ACC112 (cell line): ENCODE data around the gene DEPP1.

ENCODE experiments used
- H2AFZ ChIP-seq: fragments of 200-600 bp; sonication (generic); one replicate; pipeline ENCODE4 v1.6.0; 2017; ENCODE audit warnings: antibody characterized with exemption, low read length; ENCODE audit not compliant: unreplicated experiment
- H3K27ac ChIP-seq: fragments of 200-600 bp; sonication (generic); 2 replicates; pipeline ENCODE4 v1.5.1; 2014; ENCODE audit warnings: low read depth, mild to moderate bottlenecking, antibody characterized with exemption, low read length, moderate library complexity
- H3K27me3 ChIP-seq: fragments of 200-600 bp; sonication (generic); 2 replicates; pipeline ENCODE4 v1.6.1; 2014; ENCODE audit warnings: mild to moderate bottlenecking, antibody characterized with exemption, low read length, moderate library complexity, mixed read lengths; ENCODE audit not compliant: insufficient read depth
- H3K36me3 ChIP-seq: fragments of 200-600 bp; sonication (generic); 2 replicates; pipeline ENCODE4 v1.6.1; 2016; ENCODE audit warnings: mild to moderate bottlenecking, antibody characterized with exemption, low read length, moderate library complexity, mixed read lengths; ENCODE audit not compliant: insufficient read depth
- H3K4me1 ChIP-seq: fragments of 200-600 bp; sonication (generic); one replicate; pipeline ENCODE4 v1.6.1; 2016; ENCODE audit warnings: low read length, mixed read lengths; ENCODE audit not compliant: insufficient read depth, unreplicated experiment, control insufficient read depth
- H3K4me3 ChIP-seq: fragments of 200-600 bp; sonication (generic); 2 replicates; pipeline ENCODE4 v1.5.1; 2014; ENCODE audit warnings: mild to moderate bottlenecking, low read depth, low read length
- H3K79me2 ChIP-seq: fragments of 200-600 bp; sonication (generic); one replicate; pipeline ENCODE4 v1.6.0; 2016; ENCODE audit warnings: low read length; ENCODE audit not compliant: control insufficient read depth, unreplicated experiment, insufficient read depth

Gene DEPP1

GRCh38 chr10:44992732-44993225 is 14.2 kb upstream of the DEPP1 start:
- Histone ChIP-seq H3K4me1 (peaks cover 36% of the 10 kb centered on the region), H3K4me3 (no peak overlapping the region), H3K27me3 (no peaks in the 10 kb centered on the region), H3K27ac (no peak overlapping the region), H3K36me3 (no peaks in the 10 kb centered on the region), H2AFZ (no peak overlapping the region), H3K79me2 (no peaks in the 10 kb centered on the region)

GRCh38 chr10:44992070-44992731 is 13.6 kb upstream of the DEPP1 start:
- Histone ChIP-seq H2AFZ (no peak overlapping the region), H3K79me2 (no peaks in the 10 kb centered on the region), H3K27me3 (no peaks in the 10 kb centered on the region), H3K27ac (no peak overlapping the region), H3K4me1 (peaks cover 36% of the 10 kb centered on the region), H3K36me3 (no peaks in the 10 kb centered on the region), H3K4me3 (no peak overlapping the region)

- H3K4me1 ChIP-seq = peaks cover 31% of the 10 kb centered on the region
Observed at GRCh38 chr10:44991571-44991970, 13.0 kb upstream of the DEPP1 start.

GRCh38 chr10:44990965-44991364 is 12.4 kb upstream of the DEPP1 start:
- Histone ChIP-seq H3K27me3 (no peaks in the 10 kb centered on the region), H3K4me3 (no peak overlapping the region), H2AFZ (no peak overlapping the region), H3K36me3 (no peaks in the 10 kb centered on the region), H3K27ac (no peak overlapping the region), H3K79me2 (no peaks in the 10 kb centered on the region), H3K4me1 (peaks cover 25% of the 10 kb centered on the region)

More at GRCh38 chr10:44991571-44991970, 13.0 kb upstream of the DEPP1 start:
- H3K4me3 ChIP-seq = no peak overlapping the region
- H3K79me2 ChIP-seq = no peaks in the 10 kb centered on the region
- no peak overlapping the region for H2AFZ ChIP-seq
- no peak overlapping the region for H3K27ac ChIP-seq
- H3K27me3 ChIP-seq = no peaks in the 10 kb centered on the region
- no peaks in the 10 kb centered on the region for H3K36me3 ChIP-seq

GRCh38 chr10:44990302-44990655 is 11.7 kb upstream of the DEPP1 start:
- no peaks in the 10 kb centered on the region for H3K27me3 ChIP-seq
- H3K36me3 ChIP-seq = no peaks in the 10 kb centered on the region
- H3K27ac ChIP-seq = no peak overlapping the region
- no peak overlapping the region for H2AFZ ChIP-seq
- H3K79me2 ChIP-seq = no peaks in the 10 kb centered on the region
- peaks cover 18% of the 10 kb centered on the region for H3K4me1 ChIP-seq
- no peak overlapping the region for H3K4me3 ChIP-seq

- Histone ChIP-seq H2AFZ (no peak overlapping the region), H3K79me2 (no peaks in the 10 kb centered on the region), H3K27ac (no peak overlapping the region), H3K4me1 (peaks cover 13% of the 10 kb centered on the region), H3K4me3 (no peak overlapping the region), H3K36me3 (no peaks in the 10 kb centered on the region), H3K27me3 (no peaks in the 10 kb centered on the region)
Observed at GRCh38 chr10:44989597-44990301, 11.1 kb upstream of the DEPP1 start.

GRCh38 chr10:44988957-44989585 is 10.5 kb upstream of the DEPP1 start:
- H3K4me1 ChIP-seq = peaks cover 6% of the 10 kb centered on the region

GRCh38 chr10:44986670-44987069 is 8.1 kb upstream of the DEPP1 start:
- Histone ChIP-seq H3K36me3 (no peaks in the 10 kb centered on the region), H3K4me3 (no peak overlapping the region), H3K27me3 (no peaks in the 10 kb centered on the region), H3K27ac (no peak overlapping the region), H3K4me1 (peaks cover 16% of the 10 kb centered on the region), H3K79me2 (no peaks in the 10 kb centered on the region), H2AFZ (no peak overlapping the region)

More at GRCh38 chr10:44988957-44989585, 10.5 kb upstream of the DEPP1 start:
- Histone ChIP-seq H3K79me2 (no peaks in the 10 kb centered on the region), H3K4me3 (no peak overlapping the region), H3K27me3 (no peaks in the 10 kb centered on the region), H3K27ac (no peak overlapping the region), H3K36me3 (no peaks in the 10 kb centered on the region), H2AFZ (no peak overlapping the region)

- no peak overlapping the region for H2AFZ ChIP-seq
- no peaks in the 10 kb centered on the region for H3K27me3 ChIP-seq
- H3K27ac ChIP-seq = no peak overlapping the region
- H3K4me3 ChIP-seq = no peak overlapping the region
- H3K36me3 ChIP-seq = no peaks in the 10 kb centered on the region
- peaks cover 20% of the 10 kb centered on the region for H3K4me1 ChIP-seq
- no peaks in the 10 kb centered on the region for H3K79me2 ChIP-seq
Observed at GRCh38 chr10:44986179-44986578, 7.6 kb upstream of the DEPP1 start.

- Histone ChIP-seq H3K4me1 (peaks cover 29% of the 10 kb centered on the region), H3K4me3 (no peak overlapping the region), H3K27me3 (no peaks in the 10 kb centered on the region), H3K79me2 (no peaks in the 10 kb centered on the region), H3K27ac (no peak overlapping the region), H2AFZ (no peak overlapping the region), H3K36me3 (no peaks in the 10 kb centered on the region)
Observed at GRCh38 chr10:44985175-44985681, 6.6 kb upstream of the DEPP1 start.
